HG02759 (cell line): Measurements from ENCODE around the gene SSB.
"Not testable (repeated sequence)": the region's sequence is repeated elsewhere in the genome, so short reads cannot be mapped to it uniquely, and the experiment has no call there.

Source experiments
- ATAC-seq: cut with Tn5 transposase; IDR thresholded peaks from one replicate; pipeline ENCODE4 v1.9.1; 2021; ENCODE audit warnings: mild to moderate bottlenecking, moderate library complexity; ENCODE audit not compliant: unreplicated experiment

Gene SSB

DNA sequence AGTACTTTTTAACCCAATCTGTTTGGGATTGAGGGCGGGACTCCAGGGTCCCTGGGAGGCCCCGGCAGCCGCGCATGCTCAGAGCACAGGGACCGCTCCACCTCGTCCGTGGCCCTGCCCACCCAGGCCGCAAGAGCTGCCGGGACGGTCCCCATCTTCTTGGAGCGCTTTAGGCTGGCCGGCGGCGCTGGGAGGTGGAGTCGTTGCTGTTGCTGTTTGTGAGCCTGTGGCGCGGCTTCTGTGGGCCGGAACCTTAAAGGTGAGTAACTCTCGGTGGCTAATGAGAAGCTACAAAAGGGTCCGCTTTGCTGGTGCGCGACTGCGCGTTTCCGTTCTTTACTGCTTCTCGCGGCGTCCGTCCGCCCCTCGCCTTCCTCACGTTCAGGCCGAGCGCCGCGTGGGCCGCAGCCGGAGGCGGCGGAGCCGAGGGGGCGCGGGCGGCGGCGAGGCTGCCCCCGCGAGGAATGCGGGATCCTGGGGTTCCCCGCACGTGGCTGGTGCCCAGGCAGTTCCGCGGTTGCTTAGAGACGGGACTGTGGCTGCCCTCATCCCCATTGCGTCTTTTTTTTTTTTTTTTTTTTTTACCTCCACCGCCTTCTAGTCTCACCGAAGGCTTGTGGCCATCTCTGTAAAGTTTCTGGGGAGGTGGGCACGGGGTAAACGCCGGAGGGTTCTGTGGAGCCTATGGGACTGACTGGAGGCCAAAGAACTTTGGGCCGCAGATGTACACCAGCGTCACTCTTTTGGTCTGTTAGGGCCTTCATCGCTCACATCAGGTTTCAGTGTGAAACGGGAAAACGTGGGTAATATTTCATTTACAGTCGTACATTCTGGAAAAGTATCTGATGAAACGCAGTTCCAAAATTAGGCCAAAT, at the start of gene SSB:
Gene SSB (plus strand): TSS at position 154 of the 875 bp plus-strand sequence. CDS start 2,090 bp downstream, outside the sequence.
- peak; percentile 97 for ATAC-seq

- no peak for ATAC-seq
Measured at GRCh38 chr2:169752752-169753151, 45.9 kb upstream of the SSB start.

DNA sequence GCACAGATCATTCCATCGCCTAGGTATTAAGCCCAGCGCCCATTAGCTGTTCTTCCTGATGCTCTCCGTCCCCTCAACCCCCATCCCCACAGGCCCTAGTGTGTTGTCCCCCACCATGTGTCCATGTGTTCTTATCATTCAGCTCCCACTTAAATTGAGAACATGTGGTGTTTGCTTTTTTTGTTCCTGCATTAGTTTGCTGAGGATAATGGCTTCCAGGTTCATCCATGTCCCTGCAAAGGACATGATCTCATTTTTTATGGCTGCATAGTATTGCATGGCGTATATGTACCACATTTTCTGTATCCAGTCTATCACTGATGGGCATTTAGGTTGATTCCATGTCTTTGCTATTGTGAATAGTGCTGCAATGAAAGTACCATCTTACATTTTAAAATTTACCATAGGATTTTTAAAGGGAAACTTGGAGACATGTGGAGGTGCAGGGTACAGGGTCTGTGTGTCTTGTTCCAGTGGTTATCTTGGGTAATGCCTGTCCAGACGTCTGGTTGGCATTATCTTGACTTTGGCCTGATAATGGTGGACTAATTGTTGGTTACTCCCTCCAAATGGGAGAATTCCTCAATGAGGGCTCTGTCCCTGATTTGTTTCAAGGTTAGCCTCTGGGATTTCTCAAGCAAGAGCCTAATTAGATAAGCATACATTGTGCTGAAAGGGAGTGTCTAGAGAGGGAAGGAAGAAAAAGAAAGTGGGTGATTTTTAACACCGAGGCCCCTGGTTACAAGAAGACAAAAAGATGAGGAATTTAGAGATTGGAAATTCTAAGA, 43.4 kb upstream of the SSB start:
- no peak for ATAC-seq

DNA sequence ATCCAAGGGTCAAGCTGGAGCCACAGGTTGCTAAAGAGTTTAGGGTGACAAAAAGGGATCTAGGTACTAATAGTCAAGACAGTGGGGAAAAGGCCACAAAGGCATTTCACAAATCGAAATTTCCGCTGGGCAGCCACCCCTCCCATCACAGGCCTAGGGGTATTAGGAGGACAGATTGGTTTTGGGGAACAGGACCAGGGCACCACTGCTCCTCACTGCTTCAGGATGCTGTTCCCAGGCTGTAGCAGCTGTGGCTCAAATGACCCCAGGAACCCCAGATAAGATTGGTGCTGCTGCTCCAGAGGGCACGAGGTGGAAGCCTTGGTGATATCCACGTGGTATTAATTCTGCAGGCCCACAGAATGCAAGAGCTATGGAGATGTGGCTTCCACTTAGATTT, 42.3 kb upstream of the SSB start:
- no peak for ATAC-seq

GRCh38 chr2:169757356-169757755, 41.3 kb upstream of the SSB start:
- ATAC-seq, result no peak

DNA sequence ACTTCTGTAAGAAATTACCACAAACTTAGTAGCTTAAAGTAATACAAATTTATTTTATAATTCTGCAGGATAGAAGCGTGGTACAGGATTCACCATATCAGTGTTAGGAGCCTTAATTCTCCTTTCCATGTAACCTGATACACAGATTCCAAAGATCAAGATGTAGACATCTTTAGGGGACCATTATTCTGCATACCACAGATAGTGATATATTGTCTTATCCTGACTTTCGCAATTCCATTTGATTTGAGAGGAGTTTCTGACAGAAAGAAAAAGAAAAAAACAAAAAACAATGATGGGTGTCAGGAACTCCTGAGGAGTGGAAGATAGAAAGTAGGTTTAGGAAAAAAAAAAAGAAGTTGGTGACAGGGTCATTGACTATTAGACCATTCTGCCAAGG, 40.9 kb upstream of the SSB start:
- ATAC-seq, result no peak

GRCh38 chr2:169759987-169760386, 38.7 kb upstream of the SSB start:
- ATAC-seq, result peak; percentile 40

DNA sequence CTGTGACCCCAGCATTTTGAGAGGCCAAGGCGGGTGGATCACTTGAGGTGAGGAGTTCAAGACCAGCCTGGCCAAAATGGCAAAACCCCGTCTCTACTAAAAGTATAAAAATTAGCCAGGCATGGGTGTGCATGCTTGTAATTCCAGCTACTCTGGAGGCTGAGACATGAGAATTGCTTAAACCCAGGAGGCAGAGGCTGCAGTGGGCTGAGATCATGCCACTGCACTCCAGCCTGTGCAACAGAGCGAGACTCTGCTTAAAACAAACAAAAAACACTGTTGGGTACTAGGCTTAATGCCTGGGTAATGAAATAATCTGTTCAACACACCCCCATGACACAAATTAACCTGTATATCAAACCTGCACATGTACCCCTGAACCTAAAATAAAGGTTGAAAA, 37.9 kb upstream of the SSB start:
- not testable (repeated sequence) for ATAC-seq

DNA sequence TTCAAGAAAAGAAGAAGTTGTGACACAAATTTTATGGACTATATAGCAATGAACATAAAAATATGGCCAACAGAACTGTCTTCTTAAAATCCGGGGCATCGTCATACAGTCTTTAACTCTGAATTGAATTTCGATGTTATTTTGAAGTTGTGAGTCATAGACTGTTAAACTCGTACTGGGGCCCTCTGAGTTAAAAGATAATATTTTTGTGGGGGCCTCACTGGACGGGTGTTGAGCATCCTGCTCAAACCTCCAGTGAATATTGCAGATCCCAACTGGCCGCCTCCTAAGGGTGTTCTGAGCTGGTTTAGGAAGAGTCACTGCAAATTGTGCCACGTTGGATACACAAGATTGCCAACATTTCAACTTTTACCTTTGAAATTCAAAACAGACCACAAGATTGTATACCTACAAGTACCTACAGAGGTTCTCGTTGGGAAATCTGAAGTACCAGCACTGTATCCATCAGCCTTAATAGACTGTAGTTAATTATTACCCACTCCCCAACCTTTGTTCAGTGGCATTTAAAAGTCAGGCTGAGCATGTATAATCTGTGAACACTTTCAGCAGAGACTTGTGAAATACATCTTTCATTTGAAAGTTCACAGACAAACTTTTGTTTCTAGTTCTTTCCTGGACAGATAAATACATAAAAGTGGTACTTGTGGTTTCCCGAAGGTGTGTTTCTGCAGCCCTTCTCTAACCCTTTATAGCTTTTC, 37.3 kb upstream of the SSB start:
- peak; percentile 41 for ATAC-seq

DNA sequence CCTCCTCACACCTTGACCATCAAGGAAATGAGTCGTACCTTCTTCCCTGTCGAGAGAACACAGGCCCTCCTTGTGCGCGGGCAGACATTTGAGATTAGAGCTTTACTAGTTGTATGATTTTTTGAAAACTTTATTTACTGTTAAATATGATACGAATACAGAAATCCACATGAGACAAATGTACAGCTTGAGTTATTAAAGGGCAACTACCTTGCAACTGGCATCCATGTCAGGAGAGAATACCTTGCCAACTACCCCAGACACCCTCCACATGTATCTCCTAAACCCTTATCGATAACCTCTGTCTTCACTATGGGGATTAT, 36.7 kb upstream of the SSB start:
- ATAC-seq, result peak; percentile 74

DNA sequence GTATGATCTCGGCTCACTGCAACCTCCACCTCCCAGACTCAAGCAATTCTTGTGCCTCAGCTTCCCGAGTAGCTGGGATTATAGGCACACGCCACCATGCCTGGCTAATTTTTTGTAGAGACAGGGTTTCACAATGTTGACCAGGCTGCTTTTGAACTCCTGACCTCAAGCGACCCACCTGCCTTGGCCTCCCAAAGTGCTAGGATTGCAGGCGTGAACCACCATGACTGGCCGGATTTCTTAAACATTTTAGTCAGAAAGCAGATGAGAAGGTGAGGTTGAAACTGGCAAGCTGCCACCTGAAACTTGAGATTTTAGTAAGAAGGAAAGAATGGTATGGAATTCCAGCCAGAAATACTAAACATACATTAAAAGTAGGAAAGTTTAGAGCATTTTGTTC, 33.1 kb upstream of the SSB start:
- no peak for ATAC-seq

GRCh38 chr2:169767243-169767888, 31.3 kb upstream of the SSB start:
- ATAC-seq, result peak; percentile 58

- no peak for ATAC-seq
Measured at GRCh38 chr2:169768262-169768995, 30.2 kb upstream of the SSB start.

DNA sequence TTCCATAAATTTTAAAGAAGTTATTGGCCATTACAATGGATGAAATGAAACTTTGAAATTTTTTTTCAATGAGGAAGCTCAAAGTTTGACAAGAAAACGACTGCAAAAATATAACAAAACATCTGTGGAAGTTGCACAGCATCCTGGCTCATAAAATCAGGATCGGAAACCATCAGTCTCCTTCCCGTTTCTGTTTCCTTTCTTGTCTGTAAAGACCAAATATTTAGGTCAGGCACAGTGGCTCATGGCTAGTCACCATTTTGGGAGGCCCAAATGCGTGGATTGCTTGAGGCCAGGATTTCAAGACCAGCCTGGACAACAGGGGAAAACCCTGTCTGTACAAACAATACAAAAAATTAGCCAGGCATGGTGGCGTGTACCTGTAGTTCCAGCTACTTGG, 27.6 kb upstream of the SSB start:
- ATAC-seq, result no peak

GRCh38 chr2:169771612-169772011, 27.1 kb upstream of the SSB start:
- no peak for ATAC-seq

DNA sequence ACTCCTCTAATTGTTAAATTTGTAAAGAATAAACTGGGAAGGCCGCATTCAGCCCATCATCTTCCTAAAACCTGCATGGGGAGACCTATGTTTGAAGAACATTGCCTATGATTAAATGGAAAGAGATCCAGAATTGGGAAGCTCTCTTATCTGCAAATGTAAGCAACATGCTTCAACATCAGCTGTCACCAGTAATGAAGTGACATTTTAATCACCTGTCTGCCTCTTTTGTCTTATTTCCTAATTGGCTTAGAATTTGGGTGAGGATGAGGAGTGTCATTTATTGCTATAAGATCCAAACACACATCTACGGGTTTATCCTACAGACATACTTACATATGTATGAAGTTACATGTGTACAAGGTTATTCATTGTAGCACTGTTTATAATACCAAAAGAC, 26.0 kb upstream of the SSB start:
- no peak for ATAC-seq

GRCh38 chr2:169775354-169775753, 23.3 kb upstream of the SSB start:
- no peak for ATAC-seq

GRCh38 chr2:169775765-169776164, 22.9 kb upstream of the SSB start:
- no peak for ATAC-seq

DNA sequence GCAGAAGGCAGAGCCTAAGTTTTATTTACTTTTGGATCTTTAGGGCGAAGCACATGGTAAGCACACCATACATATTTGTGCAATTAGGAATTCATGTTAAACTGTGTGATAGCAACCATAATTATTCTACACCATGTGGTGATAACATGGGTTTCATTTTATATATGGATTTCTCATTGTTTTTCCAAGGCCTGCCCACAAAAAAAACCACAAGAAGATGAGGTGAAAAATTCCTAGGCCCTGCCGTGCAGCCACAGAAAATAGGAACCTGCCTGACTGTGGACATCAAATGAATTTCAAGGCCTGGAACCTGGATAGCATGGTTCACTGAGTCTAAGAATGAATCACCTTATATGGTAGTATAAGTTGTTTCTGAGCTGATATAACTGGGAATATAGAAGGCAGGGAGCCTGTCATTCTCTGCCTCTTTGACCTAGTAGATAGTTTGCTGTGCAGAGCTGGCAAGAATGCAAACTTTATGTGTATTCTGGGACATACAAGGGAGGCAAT, 22.4 kb upstream of the SSB start:
- ATAC-seq, result no peak

DNA sequence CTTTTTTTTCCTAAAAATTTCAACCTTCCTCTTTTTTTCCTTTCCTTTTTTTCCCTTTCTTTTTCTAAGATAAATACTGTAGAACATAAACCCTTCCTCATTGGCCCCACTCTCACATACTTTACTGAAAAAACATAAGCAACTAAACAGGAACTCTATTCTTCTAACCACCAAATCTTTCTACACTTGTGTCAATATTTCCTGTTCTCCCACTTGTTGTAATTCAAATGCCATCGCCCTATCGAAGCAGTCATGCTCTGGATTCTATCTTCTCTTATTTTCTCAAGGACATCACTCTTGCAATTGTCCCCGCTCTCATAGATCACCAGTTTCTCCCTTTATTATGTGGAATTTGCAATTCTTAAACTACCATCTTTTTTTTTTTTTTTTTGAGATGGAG, 20.2 kb upstream of the SSB start:
- ATAC-seq, result no peak
